AG09319 (cell line): Measurements from ENCODE around the gene ANK2.

Source experiments
- DNase-seq: peaks from one replicate; pipeline ENCODE4 v3.0.0-alpha.2; 2010; ENCODE audit warnings: low read depth; ENCODE audit errors: extremely low read depth
- TF ChIP-seq, protein P1 (sequence below): IDR thresholded peaks from 2 replicates; pipeline ENCODE4 v1.5.1; 2011; ENCODE audit warnings: low read depth, mild to moderate bottlenecking, inconsistent platforms, low read length, moderate library complexity

Gene ANK2

DNA sequence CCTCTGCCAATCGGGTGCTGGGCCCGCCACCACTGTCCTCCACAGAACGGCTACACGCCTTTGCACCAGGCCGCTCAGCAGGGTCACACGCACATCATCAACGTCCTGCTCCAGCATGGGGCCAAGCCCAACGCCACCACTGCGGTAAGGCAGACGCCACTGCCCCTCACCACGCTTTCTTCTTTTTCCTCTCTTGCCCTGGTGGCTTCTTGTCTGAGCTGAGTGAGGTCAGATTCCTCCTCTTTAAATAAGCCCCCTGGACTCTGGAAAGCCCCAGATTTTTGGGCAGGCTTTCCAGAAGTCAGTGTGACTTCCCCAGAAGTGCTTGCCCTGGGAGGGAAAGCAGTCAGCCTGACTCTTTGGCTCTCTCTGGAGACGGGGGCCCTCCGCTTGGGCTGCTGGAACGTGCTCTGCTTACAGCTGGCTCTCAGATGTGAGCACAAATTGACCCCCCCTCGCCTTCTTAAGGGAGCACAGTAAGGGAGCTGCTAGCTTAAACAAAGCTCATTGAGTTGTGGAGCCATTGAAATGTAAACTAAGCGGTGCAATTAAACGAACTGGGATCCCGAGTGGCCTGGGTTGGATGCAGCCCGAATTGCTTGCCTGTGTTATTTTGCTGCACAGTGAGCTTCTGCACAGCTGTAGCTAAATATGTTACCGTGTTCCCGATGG is 243.1 kb downstream of the ANK2 start:
- no peak for DNase-seq
- TF ChIP-seq, protein P1, sequence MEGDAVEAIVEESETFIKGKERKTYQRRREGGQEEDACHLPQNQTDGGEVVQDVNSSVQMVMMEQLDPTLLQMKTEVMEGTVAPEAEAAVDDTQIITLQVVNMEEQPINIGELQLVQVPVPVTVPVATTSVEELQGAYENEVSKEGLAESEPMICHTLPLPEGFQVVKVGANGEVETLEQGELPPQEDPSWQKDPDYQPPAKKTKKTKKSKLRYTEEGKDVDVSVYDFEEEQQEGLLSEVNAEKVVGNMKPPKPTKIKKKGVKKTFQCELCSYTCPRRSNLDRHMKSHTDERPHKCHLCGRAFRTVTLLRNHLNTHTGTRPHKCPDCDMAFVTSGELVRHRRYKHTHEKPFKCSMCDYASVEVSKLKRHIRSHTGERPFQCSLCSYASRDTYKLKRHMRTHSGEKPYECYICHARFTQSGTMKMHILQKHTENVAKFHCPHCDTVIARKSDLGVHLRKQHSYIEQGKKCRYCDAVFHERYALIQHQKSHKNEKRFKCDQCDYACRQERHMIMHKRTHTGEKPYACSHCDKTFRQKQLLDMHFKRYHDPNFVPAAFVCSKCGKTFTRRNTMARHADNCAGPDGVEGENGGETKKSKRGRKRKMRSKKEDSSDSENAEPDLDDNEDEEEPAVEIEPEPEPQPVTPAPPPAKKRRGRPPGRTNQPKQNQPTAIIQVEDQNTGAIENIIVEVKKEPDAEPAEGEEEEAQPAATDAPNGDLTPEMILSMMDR, result no peak

GRCh38 chr4:113293043-113293560 is 243.6 kb downstream of the ANK2 start:
- no peak for DNase-seq
- TF ChIP-seq, protein P1, result no peak

DNA sequence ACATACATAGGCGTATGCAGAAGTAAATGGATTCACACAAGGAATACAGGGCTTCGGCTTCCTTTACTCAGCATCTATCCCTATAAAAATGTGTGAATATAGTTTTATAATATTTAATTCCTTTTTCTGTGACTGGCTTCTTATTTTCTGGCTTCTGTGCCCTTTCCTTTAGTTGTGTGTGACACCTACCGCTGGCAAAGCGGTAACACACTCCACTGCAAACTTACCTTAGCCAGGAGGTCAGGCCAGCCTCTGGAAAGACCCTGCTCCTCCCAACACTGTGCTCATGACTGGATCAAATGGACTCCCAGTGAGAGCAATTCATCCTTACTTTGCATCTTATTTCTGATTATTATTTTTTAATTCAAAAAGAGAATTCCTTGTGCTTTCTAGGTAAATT is 244.2 kb downstream of the ANK2 start:
- no peak for DNase-seq

GRCh38 chr4:113294908-113295307 is 245.5 kb downstream of the ANK2 start:
- TF ChIP-seq, protein P1, result peak; percentile 13
- no peak for DNase-seq

More for the DNA sequence above, 244.2 kb downstream of the ANK2 start:
- TF ChIP-seq, protein P1, result peak; percentile 39

- no peak for DNase-seq
- TF ChIP-seq, protein P1, result no peak
These were observed 251.0 kb downstream of the ANK2 start for GRCh38 chr4:113300471-113300928.

GRCh38 chr4:113302051-113302450 is 252.6 kb downstream of the ANK2 start:
- no peak for DNase-seq
- TF ChIP-seq, protein P1, result no peak

GRCh38 chr4:113303315-113303714 is 253.9 kb downstream of the ANK2 start:
- DNase-seq, result no peak
- TF ChIP-seq, protein P1, result no peak
